ENCODE measurements around the gene DDX10.

The DDX10 gene

DNA sequence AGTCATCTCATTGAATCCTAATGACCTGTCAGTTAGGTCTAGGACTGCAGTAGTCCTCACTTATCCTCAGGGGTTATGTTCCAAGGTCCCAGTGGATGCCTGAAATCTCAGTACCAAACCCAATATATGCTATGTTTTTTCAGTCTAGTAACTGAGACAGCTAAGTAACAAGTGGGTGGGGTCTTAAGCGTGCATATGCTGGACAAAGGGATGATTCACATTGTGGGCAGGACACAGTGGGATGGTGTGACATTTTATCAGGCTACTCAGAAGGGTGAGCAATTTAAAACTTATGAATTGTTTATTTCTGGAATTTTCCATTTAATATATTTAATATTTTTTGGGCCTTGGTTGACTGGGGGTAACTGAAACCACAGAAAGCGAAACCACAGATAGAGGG is 29.0 kb downstream of the DDX10 start:
- H2AFZ ChIP-seq (ENCODE audit: low read depth, low read length), result no peak overlapping the region
- no peak overlapping the region for H3K27ac ChIP-seq (ENCODE audit: low read length)
- peaks cover 67% of the 10 kb centered on the region for H3K36me3 ChIP-seq (ENCODE audit: insufficient read depth, low read length)
- DNase-seq (no peak), ATAC-seq (ENCODE audit: insufficient read depth, low read depth) (no peak)
- no peak overlapping the region for H3K4me2 ChIP-seq (ENCODE audit: insufficient read depth, low read length)
- no peaks in the 10 kb centered on the region for H3K9me3 ChIP-seq (ENCODE audit: insufficient read depth, low read length, severe bottlenecking)
- H4K20me1 ChIP-seq (ENCODE audit: insufficient read depth, low read length), result no peaks in the 10 kb centered on the region
- TF ChIP-seq EZH2 (IDR thresholded peaks at IDR 0.05; ENCODE audit: borderline replicate concordance, low read depth, low read length, severe bottlenecking), result no peak
- TF ChIP-seq, protein P1, sequence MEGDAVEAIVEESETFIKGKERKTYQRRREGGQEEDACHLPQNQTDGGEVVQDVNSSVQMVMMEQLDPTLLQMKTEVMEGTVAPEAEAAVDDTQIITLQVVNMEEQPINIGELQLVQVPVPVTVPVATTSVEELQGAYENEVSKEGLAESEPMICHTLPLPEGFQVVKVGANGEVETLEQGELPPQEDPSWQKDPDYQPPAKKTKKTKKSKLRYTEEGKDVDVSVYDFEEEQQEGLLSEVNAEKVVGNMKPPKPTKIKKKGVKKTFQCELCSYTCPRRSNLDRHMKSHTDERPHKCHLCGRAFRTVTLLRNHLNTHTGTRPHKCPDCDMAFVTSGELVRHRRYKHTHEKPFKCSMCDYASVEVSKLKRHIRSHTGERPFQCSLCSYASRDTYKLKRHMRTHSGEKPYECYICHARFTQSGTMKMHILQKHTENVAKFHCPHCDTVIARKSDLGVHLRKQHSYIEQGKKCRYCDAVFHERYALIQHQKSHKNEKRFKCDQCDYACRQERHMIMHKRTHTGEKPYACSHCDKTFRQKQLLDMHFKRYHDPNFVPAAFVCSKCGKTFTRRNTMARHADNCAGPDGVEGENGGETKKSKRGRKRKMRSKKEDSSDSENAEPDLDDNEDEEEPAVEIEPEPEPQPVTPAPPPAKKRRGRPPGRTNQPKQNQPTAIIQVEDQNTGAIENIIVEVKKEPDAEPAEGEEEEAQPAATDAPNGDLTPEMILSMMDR (IDR thresholded peaks at IDR 0.05; ENCODE audit: borderline replicate concordance, extremely low read depth, low read length, poor library complexity, severe bottlenecking), result no peak
- no peak overlapping the region for H3K4me3 ChIP-seq (ENCODE audit: low read depth in 1 of 2, low read length in 2 of 2)
- no peak overlapping the region for H3K9ac ChIP-seq (ENCODE audit: low read depth, low read length)
- no peaks in the 10 kb centered on the region for H3K27me3 ChIP-seq (ENCODE audit: insufficient read depth, low read length, poor library complexity)
- no peaks in the 10 kb centered on the region for H3K79me2 ChIP-seq (ENCODE audit: insufficient read depth, low read length)
- no peaks in the 10 kb centered on the region for H3K4me1 ChIP-seq (ENCODE audit: insufficient read depth, low read length)

DNA sequence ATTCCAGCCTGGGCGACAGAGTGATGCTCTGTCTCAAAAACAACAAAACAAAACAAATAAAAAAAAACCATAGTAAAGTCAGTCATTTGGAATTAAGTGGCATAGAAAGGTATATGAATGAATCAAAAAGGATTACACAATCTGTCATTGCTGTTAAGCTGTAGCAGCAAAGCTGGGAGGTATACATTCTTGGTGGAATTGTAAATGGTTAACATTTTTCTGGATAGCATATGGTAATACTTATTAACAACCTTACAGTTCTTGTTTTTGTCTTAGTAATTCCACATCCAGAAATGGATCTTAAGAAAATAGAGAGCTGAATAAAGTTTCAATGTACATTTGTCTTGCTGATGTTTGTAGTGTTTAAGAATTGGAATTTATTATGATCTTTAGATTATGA is 30.0 kb downstream of the DDX10 start:
- H2AFZ ChIP-seq (ENCODE audit: low read depth, low read length), result no peak overlapping the region
- ATAC-seq (ENCODE audit: insufficient read depth, low read depth), result no peak
- no peaks in the 10 kb centered on the region for H3K4me1 ChIP-seq (ENCODE audit: insufficient read depth, low read length)
- H4K20me1 ChIP-seq (ENCODE audit: insufficient read depth, low read length), result no peaks in the 10 kb centered on the region
- H3K79me2 ChIP-seq (ENCODE audit: insufficient read depth, low read length), result no peaks in the 10 kb centered on the region
- H3K36me3 ChIP-seq (ENCODE audit: insufficient read depth, low read length), result peaks cover 67% of the 10 kb centered on the region
- H3K4me2 ChIP-seq (ENCODE audit: insufficient read depth, low read length), result no peak overlapping the region
- no peaks in the 10 kb centered on the region for H3K27me3 ChIP-seq (ENCODE audit: insufficient read depth, low read length, poor library complexity)
- no peak for TF ChIP-seq EZH2 (IDR thresholded peaks at IDR 0.05; ENCODE audit: borderline replicate concordance, low read depth, low read length, severe bottlenecking)
- TF ChIP-seq, protein P1 (IDR thresholded peaks at IDR 0.05; ENCODE audit: borderline replicate concordance, extremely low read depth, low read length, poor library complexity, severe bottlenecking), result no peak
- no peaks in the 10 kb centered on the region for H3K9me3 ChIP-seq (ENCODE audit: insufficient read depth, low read length, severe bottlenecking)
- no peak overlapping the region for H3K4me3 ChIP-seq (ENCODE audit: low read depth in 1 of 2, low read length in 2 of 2)
- H3K9ac ChIP-seq (ENCODE audit: low read depth, low read length), result no peak overlapping the region
- no peak overlapping the region for H3K27ac ChIP-seq (ENCODE audit: low read length)
- DNase-seq, result no peak

DNA sequence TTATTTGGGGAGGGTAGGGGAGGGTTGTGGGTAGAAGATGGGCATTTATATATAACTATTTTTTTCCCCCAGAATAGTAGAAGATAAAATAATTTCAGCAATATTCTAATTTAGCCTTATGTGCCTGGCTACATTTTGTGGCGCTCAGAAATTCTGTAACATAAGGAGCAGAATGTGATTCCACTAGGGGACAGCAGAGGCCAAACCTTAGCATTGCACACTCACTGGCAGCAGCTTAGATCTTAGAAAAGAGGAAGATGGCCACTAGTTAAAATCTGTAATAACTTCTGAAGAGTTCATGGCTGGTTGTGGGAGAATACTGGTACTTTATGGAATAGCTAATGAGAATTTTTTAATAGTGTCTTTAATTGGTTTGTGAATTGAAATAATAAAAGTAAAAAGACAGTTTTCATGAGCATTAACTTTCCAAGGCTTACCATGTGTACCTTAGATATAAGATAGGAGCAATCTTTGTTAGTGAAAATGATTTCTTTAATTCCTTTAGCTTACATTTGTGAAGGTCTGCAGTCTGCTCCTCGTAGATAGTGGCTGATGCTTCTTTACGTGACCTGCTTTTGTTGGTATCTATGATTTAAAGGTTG is 33.1 kb downstream of the DDX10 start:
- Histone ChIP-seq H3K27me3 (ENCODE audit: insufficient read depth, low read length, poor library complexity) (no peaks in the 10 kb centered on the region), H2AFZ (ENCODE audit: low read depth, low read length) (no peak overlapping the region), H3K36me3 (ENCODE audit: insufficient read depth, low read length) (peaks cover 70% of the 10 kb centered on the region), H3K4me3 (ENCODE audit: low read depth in 1 of 2, low read length in 2 of 2) (no peak overlapping the region), H3K4me2 (ENCODE audit: insufficient read depth, low read length) (no peak overlapping the region), H3K9ac (ENCODE audit: low read depth, low read length) (no peak overlapping the region), H3K9me3 (ENCODE audit: insufficient read depth, low read length, severe bottlenecking) (no peaks in the 10 kb centered on the region), H3K27ac (ENCODE audit: low read length) (no peak overlapping the region), H3K79me2 (ENCODE audit: insufficient read depth, low read length) (no peaks in the 10 kb centered on the region), H3K4me1 (ENCODE audit: insufficient read depth, low read length) (no peaks in the 10 kb centered on the region), H4K20me1 (ENCODE audit: insufficient read depth, low read length) (no peaks in the 10 kb centered on the region)
- peak; percentile 87 for ATAC-seq (ENCODE audit: insufficient read depth, low read depth)
- peak; percentile 51 for DNase-seq
- TF ChIP-seq, protein P1 (IDR thresholded peaks at IDR 0.05; ENCODE audit: borderline replicate concordance, extremely low read depth, low read length, poor library complexity, severe bottlenecking), result peak; percentile 74
- no peak for TF ChIP-seq EZH2 (IDR thresholded peaks at IDR 0.05; ENCODE audit: borderline replicate concordance, low read depth, low read length, severe bottlenecking)
